ENCODE data around the gene DMKN. TPM values are rescaled to one million over a fixed set of nuclear protein-coding genes. Genes with fewer than 3 reads are reported as not detected.

DMKN gene
- total and polyA plus RNA-seq, 2 donors from 2014 or later = 137 to 150 TPM

DNA sequence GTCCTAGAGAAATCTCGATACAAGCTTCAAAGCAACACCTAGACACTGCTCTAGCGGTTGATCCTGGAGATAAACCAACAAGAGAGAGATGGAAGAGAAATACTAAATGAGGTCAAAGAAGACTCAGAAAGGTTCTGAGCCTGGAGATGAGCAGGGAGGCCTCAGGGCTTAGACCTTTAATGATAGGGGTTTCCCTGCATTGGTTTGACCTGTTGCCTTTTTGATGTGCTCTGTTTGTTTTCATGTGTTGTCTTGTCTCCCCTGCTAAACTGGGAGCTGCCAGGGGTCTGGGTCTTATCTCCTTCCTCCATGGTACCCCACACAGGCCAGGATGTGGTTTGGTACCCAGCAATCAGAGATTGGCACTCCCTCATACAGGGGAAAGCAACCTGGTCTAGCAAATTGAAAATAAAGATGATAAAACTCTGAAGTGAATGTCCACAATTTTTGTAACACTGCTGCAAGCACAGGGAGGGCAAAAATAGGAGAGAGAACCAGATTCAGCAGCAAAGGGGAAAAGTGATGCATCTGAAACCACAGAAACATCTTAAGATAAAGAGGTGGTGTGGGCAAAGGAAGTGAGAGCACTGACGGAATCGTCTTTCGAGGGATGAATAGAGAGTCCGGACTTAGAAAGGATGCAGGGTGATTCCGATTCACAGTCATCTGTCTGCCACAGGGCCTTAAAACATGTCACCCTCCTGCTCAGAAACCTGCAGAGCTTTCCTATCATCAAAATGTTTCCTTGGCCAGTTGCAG lies 61.9 kb downstream of the DMKN start:
- TF ChIP-seq, protein P1, sequence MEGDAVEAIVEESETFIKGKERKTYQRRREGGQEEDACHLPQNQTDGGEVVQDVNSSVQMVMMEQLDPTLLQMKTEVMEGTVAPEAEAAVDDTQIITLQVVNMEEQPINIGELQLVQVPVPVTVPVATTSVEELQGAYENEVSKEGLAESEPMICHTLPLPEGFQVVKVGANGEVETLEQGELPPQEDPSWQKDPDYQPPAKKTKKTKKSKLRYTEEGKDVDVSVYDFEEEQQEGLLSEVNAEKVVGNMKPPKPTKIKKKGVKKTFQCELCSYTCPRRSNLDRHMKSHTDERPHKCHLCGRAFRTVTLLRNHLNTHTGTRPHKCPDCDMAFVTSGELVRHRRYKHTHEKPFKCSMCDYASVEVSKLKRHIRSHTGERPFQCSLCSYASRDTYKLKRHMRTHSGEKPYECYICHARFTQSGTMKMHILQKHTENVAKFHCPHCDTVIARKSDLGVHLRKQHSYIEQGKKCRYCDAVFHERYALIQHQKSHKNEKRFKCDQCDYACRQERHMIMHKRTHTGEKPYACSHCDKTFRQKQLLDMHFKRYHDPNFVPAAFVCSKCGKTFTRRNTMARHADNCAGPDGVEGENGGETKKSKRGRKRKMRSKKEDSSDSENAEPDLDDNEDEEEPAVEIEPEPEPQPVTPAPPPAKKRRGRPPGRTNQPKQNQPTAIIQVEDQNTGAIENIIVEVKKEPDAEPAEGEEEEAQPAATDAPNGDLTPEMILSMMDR (IDR thresholded peaks at IDR 0.05; ENCODE audit: borderline replicate concordance, extremely low read depth, insufficient read depth) = no peak
- no peaks in the 10 kb centered on the region for H3K27me3 ChIP-seq (ENCODE audit: control insufficient read depth, insufficient read depth, low read length)
- H3K36me3 ChIP-seq (ENCODE audit: control insufficient read depth in 2 of 3, insufficient read depth in 3 of 3, low read length in 3 of 3) = no peaks in the 10 kb centered on the region
- H3K4me3 ChIP-seq (ENCODE audit: low read length in 3 of 3) = no peak overlapping the region
- intact Hi-C loops (cut with DNase I) = no loop called here
- no peak overlapping the region for H3K27ac ChIP-seq (ENCODE audit: low read depth in 2 of 2, low read length in 2 of 2)
- DNase-seq (no peak), FAIRE-seq (no peak)
- peaks cover 0 to 7% (median 0%) of the 10 kb centered on the region in 3 donors for H3K4me1 ChIP-seq (ENCODE audit: control insufficient read depth in 2 of 3, insufficient read depth in 2 of 3, low read depth in 1 of 3, low read length in 3 of 3)
- H3K9me3 ChIP-seq (ENCODE audit: control insufficient read depth in 2 of 3, insufficient read depth in 1 of 3, low read length in 3 of 3) = no peaks in the 10 kb centered on the region
- H3K9ac ChIP-seq (ENCODE audit: low read length in 3 of 3) = no peak overlapping the region

DNA sequence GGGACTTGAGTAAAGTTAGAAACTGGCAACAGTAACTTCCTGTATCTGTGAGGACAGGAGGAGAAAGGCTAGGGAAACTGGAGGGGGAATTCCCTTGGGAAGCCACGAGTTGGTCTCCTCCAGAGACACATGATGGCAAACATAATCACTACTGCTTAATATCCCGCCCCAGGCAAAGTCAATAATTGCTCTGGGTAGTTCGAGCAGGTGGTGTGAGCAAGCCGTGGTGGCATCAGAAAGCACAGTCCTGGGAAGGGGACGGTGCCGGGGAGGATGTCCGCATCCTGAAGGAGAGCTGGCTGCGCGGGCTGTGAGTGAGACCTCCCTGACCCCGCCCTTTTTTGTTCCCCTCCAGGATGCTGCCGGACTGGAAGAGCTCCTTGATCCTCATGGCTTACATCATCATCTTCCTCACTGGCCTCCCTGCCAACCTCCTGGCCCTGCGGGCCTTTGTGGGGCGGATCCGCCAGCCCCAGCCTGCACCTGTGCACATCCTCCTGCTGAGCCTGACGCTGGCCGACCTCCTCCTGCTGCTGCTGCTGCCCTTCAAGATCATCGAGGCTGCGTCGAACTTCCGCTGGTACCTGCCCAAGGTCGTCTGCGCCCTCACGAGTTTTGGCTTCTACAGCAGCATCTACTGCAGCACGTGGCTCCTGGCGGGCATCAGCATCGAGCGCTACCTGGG lies 63.9 kb downstream of the DMKN start:
- FAIRE-seq = no peak
- DNase-seq = no peak
- intact Hi-C loops (cut with DNase I) = no loop called here
- Histone ChIP-seq H3K4me3 (ENCODE audit: low read length in 3 of 3) (no peak overlapping the region), H3K27me3 (ENCODE audit: control insufficient read depth, insufficient read depth, low read length) (no peaks in the 10 kb centered on the region), H3K9me3 (ENCODE audit: control insufficient read depth in 2 of 3, insufficient read depth in 1 of 3, low read length in 3 of 3) (no peaks in the 10 kb centered on the region), H3K36me3 (ENCODE audit: control insufficient read depth in 2 of 3, insufficient read depth in 3 of 3, low read length in 3 of 3) (no peaks in the 10 kb centered on the region), H3K4me1 (ENCODE audit: control insufficient read depth in 2 of 3, insufficient read depth in 2 of 3, low read depth in 1 of 3, low read length in 3 of 3) (peaks cover 0 to 7% (median 0%) of the 10 kb centered on the region in 3 donors), H3K27ac (ENCODE audit: low read depth in 2 of 2, low read length in 2 of 2) (no peak overlapping the region), H3K9ac (ENCODE audit: low read length in 3 of 3) (no peak overlapping the region)
- TF ChIP-seq, protein P1 (IDR thresholded peaks at IDR 0.05; ENCODE audit: borderline replicate concordance, extremely low read depth, insufficient read depth) = no peak

DNA sequence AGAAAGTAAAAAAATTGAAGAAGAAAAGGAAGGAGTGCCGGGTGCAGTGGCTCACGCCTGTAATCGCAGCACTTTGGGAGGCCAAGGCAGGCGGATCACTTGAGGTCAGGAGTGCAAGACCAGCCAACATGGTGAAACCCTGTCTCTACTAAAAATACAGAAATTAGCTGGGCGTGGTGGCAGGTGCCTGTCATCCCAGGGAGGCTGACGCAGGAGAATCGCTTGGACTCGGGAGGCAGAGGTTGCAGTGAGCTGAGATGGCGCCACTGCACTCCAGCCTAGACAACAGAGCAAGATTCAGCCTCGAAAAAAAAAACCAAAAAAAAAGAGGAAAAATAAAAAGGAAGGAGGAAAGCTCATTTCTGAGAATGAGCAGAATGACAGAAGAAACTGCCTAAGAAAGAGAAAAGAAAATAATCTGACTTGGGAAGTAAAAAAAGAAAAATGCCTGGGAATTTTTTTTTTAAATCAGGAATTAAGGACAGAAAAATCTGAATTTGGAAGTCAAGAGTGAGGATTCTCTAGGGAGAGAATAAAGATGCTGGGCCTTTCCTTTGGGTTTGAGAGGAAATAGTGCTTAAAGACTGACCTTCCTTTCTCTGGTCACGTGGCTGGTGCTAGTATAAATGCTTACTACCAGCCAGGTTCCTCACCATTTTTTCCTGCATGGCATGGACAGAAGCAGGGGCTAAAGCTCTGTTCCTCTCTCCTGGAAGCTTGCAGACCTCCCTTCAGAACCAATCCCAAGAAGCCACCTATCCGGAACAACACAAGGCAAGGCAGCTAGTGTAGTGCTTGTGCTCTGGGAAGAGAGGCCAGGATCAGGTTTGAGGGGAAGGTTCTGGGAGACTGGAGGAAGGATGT lies 65.6 kb downstream of the DMKN start, which contains the start of gene FFAR2:
Gene FFAR2, plus strand, starts transcription at position 652 of the 864 bp plus-strand sequence. CDS start 1,458 bp downstream, outside the sequence.
- Histone ChIP-seq H3K9ac (ENCODE audit: low read length in 3 of 3) (no peak within 1 kb of the TSS), H3K36me3 (ENCODE audit: control insufficient read depth in 2 of 3, insufficient read depth in 3 of 3, low read length in 3 of 3) (no peaks in the 10 kb centered on the region), H3K27ac (ENCODE audit: low read depth in 2 of 2, low read length in 2 of 2) (no peak within 1 kb of the TSS), H3K4me3 (ENCODE audit: low read length in 3 of 3) (no peak within 1 kb of the TSS), H3K9me3 (ENCODE audit: control insufficient read depth in 2 of 3, insufficient read depth in 1 of 3, low read length in 3 of 3) (no peaks in the 10 kb centered on the region), H3K4me1 (ENCODE audit: control insufficient read depth in 2 of 3, insufficient read depth in 2 of 3, low read depth in 1 of 3, low read length in 3 of 3) (peaks cover 0 to 7% (median 0%) of the 10 kb centered on the region in 3 donors), H3K27me3 (ENCODE audit: control insufficient read depth, insufficient read depth, low read length) (no peaks in the 10 kb centered on the region)
- DNase-seq (no peak), FAIRE-seq (no peak)
- TF ChIP-seq, protein P1 (IDR thresholded peaks at IDR 0.05; ENCODE audit: borderline replicate concordance, extremely low read depth, insufficient read depth) = no peak
- intact Hi-C loops (cut with DNase I) = no loop called here

Other genes starting within 250 kb of the DMKN start
- gene USF2, start 244.7 kb downstream of the DMKN start, total RNA-seq = 118 TPM
- gene USF2, start 244.7 kb downstream of the DMKN start, polyA plus RNA-seq (ENCODE audit: insufficient read depth, low read depth, low replicate concordance) = 82.8 TPM
- 1.3 TPM for gene HAMP, start 231.1 kb downstream of the DMKN start, total RNA-seq
- gene HAMP, start 231.1 kb downstream of the DMKN start, polyA plus RNA-seq (ENCODE audit: insufficient read depth, low read depth, low replicate concordance) = 1.1 TPM
- 1.1 TPM for gene MAG, start 221.5 kb downstream of the DMKN start, total RNA-seq
- 0.41 TPM for gene MAG, start 221.5 kb downstream of the DMKN start, polyA plus RNA-seq (ENCODE audit: insufficient read depth, low read depth, low replicate concordance)
- 15.4 TPM for gene CD22, start 184.5 kb downstream of the DMKN start, total RNA-seq
- 0.82 TPM for gene CD22, start 184.5 kb downstream of the DMKN start, polyA plus RNA-seq (ENCODE audit: insufficient read depth, low read depth, low replicate concordance)
- not detected for gene FFAR1, start 165.7 kb downstream of the DMKN start, total RNA-seq
- gene FFAR1, start 165.7 kb downstream of the DMKN start, polyA plus RNA-seq (ENCODE audit: insufficient read depth, low read depth, low replicate concordance) = not detected
- gene FFAR3, start 155.2 kb downstream of the DMKN start, total RNA-seq = not detected
- not detected for gene FFAR3, start 155.2 kb downstream of the DMKN start, polyA plus RNA-seq (ENCODE audit: insufficient read depth, low read depth, low replicate concordance)
- gene GPR42, start 142.6 kb downstream of the DMKN start, total RNA-seq = not detected
- not detected for gene GPR42, start 142.6 kb downstream of the DMKN start, polyA plus RNA-seq (ENCODE audit: insufficient read depth, low read depth, low replicate concordance)
- gene FFAR2, start 65.4 kb downstream of the DMKN start, total RNA-seq = 0.22 TPM
- gene FFAR2, start 65.4 kb downstream of the DMKN start, polyA plus RNA-seq (ENCODE audit: insufficient read depth, low read depth, low replicate concordance) = not detected
- not detected for gene KRTDAP, start 23.2 kb downstream of the DMKN start, total RNA-seq
- not detected for gene KRTDAP, start 23.2 kb downstream of the DMKN start, polyA plus RNA-seq (ENCODE audit: insufficient read depth, low read depth, low replicate concordance)
- not detected for gene SBSN, start 14.7 kb upstream of the DMKN start, total RNA-seq
- gene SBSN, start 14.7 kb upstream of the DMKN start, polyA plus RNA-seq (ENCODE audit: insufficient read depth, low read depth, low replicate concordance) = not detected
- not detected for gene GAPDHS, start 19.8 kb upstream of the DMKN start, total RNA-seq
- not detected for gene GAPDHS, start 19.8 kb upstream of the DMKN start, polyA plus RNA-seq (ENCODE audit: insufficient read depth, low read depth, low replicate concordance)
- gene TMEM147, start 32.0 kb upstream of the DMKN start, total RNA-seq = 76.9 TPM
- 233 TPM for gene TMEM147, start 32.0 kb upstream of the DMKN start, polyA plus RNA-seq (ENCODE audit: insufficient read depth, low read depth, low replicate concordance)
- gene ATP4A, start 50.0 kb upstream of the DMKN start, total RNA-seq = not detected
- not detected for gene ATP4A, start 50.0 kb upstream of the DMKN start, polyA plus RNA-seq (ENCODE audit: insufficient read depth, low read depth, low replicate concordance)
- not detected for gene PMIS2, start 72.5 kb upstream of the DMKN start, total RNA-seq
- not detected for gene PMIS2, start 72.5 kb upstream of the DMKN start, polyA plus RNA-seq (ENCODE audit: insufficient read depth, low read depth, low replicate concordance)
- 15.9 TPM for gene HAUS5, start 99.1 kb upstream of the DMKN start, total RNA-seq
- gene HAUS5, start 99.1 kb upstream of the DMKN start, polyA plus RNA-seq (ENCODE audit: insufficient read depth, low read depth, low replicate concordance) = 6.8 TPM
- gene RBM42, start 115.4 kb upstream of the DMKN start, total RNA-seq = 77.6 TPM
- gene RBM42, start 115.4 kb upstream of the DMKN start, polyA plus RNA-seq (ENCODE audit: insufficient read depth, low read depth, low replicate concordance) = 78.1 TPM
- 0.38 TPM for gene ETV2, start 128.1 kb upstream of the DMKN start, total RNA-seq
- 3.3 TPM for gene ETV2, start 128.1 kb upstream of the DMKN start, polyA plus RNA-seq (ENCODE audit: insufficient read depth, low read depth, low replicate concordance)
- gene COX6B1, start 134.7 kb upstream of the DMKN start, total RNA-seq = 323 TPM
- 1,951 TPM for gene COX6B1, start 134.7 kb upstream of the DMKN start, polyA plus RNA-seq (ENCODE audit: insufficient read depth, low read depth, low replicate concordance)
- not detected for gene UPK1A, start 152.9 kb upstream of the DMKN start, total RNA-seq
- 0.32 TPM for gene UPK1A, start 152.9 kb upstream of the DMKN start, polyA plus RNA-seq (ENCODE audit: insufficient read depth, low read depth, low replicate concordance)
- gene ZBTB32, start 190.9 kb upstream of the DMKN start, total RNA-seq = 1.8 TPM
- not detected for gene ZBTB32, start 190.9 kb upstream of the DMKN start, polyA plus RNA-seq (ENCODE audit: insufficient read depth, low read depth, low replicate concordance)
- gene KMT2B, start 204.4 kb upstream of the DMKN start, total RNA-seq = 40.8 TPM
- gene KMT2B, start 204.4 kb upstream of the DMKN start, polyA plus RNA-seq (ENCODE audit: insufficient read depth, low read depth, low replicate concordance) = 14.8 TPM
- 22.3 TPM for gene IGFLR1, start 228.8 kb upstream of the DMKN start, total RNA-seq
- gene IGFLR1, start 228.8 kb upstream of the DMKN start, polyA plus RNA-seq (ENCODE audit: insufficient read depth, low read depth, low replicate concordance) = 26.0 TPM
- 27.4 TPM for gene U2AF1L4, start 231.8 kb upstream of the DMKN start, total RNA-seq
- gene U2AF1L4, start 231.8 kb upstream of the DMKN start, polyA plus RNA-seq (ENCODE audit: insufficient read depth, low read depth, low replicate concordance) = 47.7 TPM
- 84.0 TPM for gene PSENEN, start 232.0 kb upstream of the DMKN start, total RNA-seq
- 185 TPM for gene PSENEN, start 232.0 kb upstream of the DMKN start, polyA plus RNA-seq (ENCODE audit: insufficient read depth, low read depth, low replicate concordance)
- gene LIN37, start 234.9 kb upstream of the DMKN start, total RNA-seq = 11.2 TPM
- gene LIN37, start 234.9 kb upstream of the DMKN start, polyA plus RNA-seq (ENCODE audit: insufficient read depth, low read depth, low replicate concordance) = 11.4 TPM
- gene HSPB6, start 243.4 kb upstream of the DMKN start, total RNA-seq = 64.3 TPM
- 53.1 TPM for gene HSPB6, start 243.4 kb upstream of the DMKN start, polyA plus RNA-seq (ENCODE audit: insufficient read depth, low read depth, low replicate concordance)
- gene PROSER3, start 244.5 kb upstream of the DMKN start, total RNA-seq = 34.9 TPM
- 2.8 TPM for gene PROSER3, start 244.5 kb upstream of the DMKN start, polyA plus RNA-seq (ENCODE audit: insufficient read depth, low read depth, low replicate concordance)